ENCODE measurements around the gene BICD2.

BICD2 gene

DNA sequence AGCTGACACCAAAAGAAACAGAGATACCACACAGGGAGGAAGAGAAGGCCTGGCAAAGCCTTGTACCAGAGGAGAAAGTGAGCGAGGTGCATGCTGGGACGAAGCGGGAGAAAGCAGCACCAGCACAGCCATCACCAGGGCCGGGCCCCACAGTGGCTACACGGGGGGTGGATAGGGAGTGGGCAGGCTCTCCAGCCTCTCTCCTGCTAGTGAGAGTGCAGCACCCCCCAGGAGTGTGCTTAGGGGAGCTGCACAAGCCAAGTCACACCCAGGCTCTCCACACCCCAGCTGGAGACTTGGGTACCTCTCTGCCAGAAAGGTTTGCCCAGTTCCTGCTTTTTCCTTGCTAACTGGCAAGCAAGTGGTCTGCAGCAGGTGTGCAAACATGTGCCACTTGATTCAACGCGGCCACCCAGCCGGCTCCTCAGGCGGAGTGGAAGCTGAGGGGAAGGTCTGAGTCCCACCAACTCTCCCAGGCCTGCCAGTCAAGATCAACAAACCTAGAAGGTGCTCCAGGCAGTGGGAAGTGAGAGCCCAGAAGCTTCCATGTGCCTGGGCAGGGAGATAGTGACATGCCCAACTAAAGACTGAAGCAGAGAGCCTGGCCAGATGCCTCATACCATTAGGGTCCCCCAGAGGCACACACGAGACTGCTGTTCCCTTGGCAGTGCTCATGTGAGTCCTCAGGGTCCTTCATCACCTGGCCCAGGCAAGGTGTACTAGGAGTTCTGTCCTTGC is 39.9 kb downstream of the BICD2 start:
- H3K4me3 ChIP-seq (ENCODE audit: low read depth, low read length), result no peak overlapping the region
- TF ChIP-seq, protein P1, sequence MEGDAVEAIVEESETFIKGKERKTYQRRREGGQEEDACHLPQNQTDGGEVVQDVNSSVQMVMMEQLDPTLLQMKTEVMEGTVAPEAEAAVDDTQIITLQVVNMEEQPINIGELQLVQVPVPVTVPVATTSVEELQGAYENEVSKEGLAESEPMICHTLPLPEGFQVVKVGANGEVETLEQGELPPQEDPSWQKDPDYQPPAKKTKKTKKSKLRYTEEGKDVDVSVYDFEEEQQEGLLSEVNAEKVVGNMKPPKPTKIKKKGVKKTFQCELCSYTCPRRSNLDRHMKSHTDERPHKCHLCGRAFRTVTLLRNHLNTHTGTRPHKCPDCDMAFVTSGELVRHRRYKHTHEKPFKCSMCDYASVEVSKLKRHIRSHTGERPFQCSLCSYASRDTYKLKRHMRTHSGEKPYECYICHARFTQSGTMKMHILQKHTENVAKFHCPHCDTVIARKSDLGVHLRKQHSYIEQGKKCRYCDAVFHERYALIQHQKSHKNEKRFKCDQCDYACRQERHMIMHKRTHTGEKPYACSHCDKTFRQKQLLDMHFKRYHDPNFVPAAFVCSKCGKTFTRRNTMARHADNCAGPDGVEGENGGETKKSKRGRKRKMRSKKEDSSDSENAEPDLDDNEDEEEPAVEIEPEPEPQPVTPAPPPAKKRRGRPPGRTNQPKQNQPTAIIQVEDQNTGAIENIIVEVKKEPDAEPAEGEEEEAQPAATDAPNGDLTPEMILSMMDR (IDR thresholded peaks at IDR 0.05; ENCODE audit: insufficient read depth, low read depth, low read length, missing control alignments), result no peak
- no peak for DNase-seq (ENCODE audit: low read depth)

DNA sequence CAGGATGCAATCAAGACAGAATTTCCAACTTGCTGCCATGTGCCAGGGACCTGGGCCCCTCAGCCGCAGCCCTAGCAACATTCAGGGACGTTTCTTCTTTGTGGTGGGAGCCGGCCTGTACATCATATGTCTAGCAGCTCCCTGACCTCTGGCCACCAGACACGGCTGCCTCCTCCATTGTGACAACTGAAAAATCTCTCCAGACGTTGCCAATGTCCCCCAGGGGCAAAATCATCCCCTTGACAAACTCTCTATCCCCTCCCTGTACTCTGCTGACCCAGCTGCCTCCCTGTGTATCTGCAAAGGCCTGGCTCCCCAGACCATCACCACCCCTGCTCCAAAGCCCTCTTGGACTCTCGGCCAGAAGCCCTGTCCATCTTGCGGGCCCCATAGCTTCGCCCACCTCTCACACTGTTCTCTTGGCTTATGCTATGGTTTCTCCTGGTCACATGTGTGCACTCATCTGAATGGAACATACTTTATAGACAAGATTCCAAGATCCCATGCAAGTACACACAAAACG is 40.8 kb downstream of the BICD2 start:
- no peak for DNase-seq (ENCODE audit: low read depth)
- TF ChIP-seq, protein P1 (IDR thresholded peaks at IDR 0.05; ENCODE audit: insufficient read depth, low read depth, low read length, missing control alignments), result no peak
- H3K4me3 ChIP-seq (ENCODE audit: low read depth, low read length), result no peak overlapping the region

DNA sequence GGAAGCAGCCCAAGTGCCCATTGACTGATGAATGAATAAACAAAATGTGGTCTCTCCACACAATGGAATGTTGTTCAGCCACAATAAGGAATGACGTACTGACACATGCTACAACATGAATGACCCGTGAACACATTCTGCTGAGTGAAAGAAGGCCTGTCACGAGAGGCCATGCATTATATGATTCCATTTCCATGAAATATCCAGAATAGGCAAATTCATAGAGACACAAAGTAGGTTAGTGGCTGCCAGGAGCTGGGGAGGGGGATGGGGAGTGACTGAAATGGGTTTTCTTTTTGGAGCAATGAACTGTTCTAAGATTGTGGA is 41.4 kb downstream of the BICD2 start:
- no peak for DNase-seq (ENCODE audit: low read depth)
- TF ChIP-seq, protein P1 (IDR thresholded peaks at IDR 0.05; ENCODE audit: insufficient read depth, low read depth, low read length, missing control alignments), result no peak
- H3K4me3 ChIP-seq (ENCODE audit: low read depth, low read length), result no peak overlapping the region

DNA sequence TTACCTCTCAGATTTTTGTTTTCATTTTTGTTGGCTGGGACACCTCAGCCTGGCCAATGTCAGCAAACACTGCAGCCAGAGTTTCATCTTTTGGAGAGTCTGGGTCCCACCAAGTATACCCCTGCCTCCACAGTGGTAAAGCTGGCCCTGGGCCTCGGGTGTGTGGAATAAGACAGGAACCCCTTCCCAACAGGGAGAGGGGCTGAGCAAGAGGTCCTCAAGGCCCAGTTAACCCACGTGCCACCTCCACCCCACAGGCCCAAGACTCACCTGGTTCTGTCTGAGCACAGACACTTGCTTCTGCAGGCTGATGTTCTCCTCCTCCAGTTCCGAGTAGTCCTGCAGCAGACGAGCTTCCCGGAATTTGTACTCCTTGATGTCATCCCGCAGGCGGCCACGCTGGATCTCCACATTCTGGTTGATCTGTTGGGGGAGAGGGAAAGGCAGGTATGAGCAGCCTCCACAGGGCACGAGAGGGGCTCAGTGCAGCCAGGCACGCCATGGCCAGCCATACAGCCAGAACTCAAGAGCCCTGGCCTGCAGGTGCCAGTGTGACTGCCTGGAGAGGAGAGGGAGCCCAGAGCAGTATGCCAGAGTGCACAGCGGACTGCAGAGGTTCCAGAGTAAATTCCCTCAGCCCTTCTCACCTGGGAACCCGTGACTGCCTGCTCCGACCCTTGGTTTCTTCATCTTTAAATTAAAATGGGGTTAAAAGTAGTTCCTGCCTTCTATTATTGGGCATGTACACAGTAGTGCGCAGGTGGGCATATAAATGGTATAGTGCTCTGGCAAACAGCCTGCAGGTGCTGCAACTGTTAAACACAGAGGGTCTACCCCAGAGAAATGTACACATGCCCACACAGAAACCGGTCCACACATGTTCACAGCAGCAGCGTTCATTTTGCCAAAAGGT is 42.0 kb downstream of the BICD2 start:
- DNase-seq (ENCODE audit: low read depth), result no peak
- TF ChIP-seq, protein P1 (IDR thresholded peaks at IDR 0.05; ENCODE audit: insufficient read depth, low read depth, low read length, missing control alignments), result no peak
- H3K4me3 ChIP-seq (ENCODE audit: low read depth, low read length), result no peak overlapping the region

DNA sequence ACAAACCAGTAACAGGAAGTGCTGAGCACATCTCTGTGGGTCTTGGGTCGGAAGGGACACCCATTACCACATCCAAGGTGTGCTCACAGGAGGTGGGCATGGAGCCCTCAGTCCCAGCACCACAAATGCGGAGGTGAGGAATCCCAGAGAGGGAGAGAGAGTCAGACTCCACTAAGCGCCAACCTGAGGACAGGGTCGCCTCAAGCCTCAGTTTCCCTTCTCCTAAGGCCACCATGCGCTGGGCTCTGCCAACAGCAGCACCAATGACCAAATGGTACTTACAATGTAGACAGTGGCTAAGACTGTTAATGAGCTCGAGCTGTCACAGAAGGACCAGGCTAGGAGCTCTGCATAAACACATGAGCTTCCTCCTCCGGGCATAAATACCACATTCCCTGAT is 43.1 kb downstream of the BICD2 start:
- TF ChIP-seq, protein P1 (IDR thresholded peaks at IDR 0.05; ENCODE audit: insufficient read depth, low read depth, low read length, missing control alignments), result no peak
- no peak for DNase-seq (ENCODE audit: low read depth)
- no peak overlapping the region for H3K4me3 ChIP-seq (ENCODE audit: low read depth, low read length)

DNA sequence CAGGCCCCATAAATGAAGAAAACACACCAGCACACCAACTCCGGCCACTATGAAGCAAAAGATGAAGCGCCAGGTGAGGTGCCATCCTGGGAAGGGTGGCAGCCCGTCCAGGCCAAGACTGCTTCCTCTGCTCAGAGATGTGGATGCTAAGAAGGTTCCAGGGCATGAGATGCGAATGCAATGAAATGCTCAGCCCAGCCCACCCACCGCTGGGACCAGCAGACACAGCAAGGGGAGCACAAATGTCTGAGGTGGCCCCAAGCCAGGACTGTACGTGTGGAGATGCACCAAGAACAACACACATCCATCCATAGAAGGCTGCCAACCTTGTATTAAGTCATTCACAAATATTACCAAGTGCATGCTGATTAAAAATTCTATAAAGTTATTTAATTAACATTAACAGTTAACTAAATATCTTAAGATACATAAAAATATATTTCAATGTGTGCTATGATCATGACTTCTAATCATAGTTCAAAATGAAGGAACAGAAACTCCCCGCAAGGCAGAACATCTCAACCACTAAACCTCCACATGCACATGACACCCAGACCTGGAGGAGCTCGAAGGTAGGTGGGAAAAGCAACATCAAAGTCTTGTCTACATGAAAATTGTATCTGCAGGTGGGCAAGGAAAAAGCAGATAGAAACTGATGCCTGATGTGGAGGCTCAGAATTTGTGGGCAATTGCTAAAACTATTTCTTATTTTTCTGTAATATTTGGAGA is 43.7 kb downstream of the BICD2 start:
- TF ChIP-seq, protein P1 (IDR thresholded peaks at IDR 0.05; ENCODE audit: insufficient read depth, low read depth, low read length, missing control alignments), result no peak
- peak; percentile 42 for DNase-seq (ENCODE audit: low read depth)
- H3K4me3 ChIP-seq (ENCODE audit: low read depth, low read length), result no peak overlapping the region

Data from GM12865 (cell line).